ENCODE results near the gene GIPC2.
"Not testable (repeated sequence)": the region's sequence is repeated elsewhere in the genome, so short reads cannot be mapped to it uniquely, and the experiment has no call there.

GIPC2 gene, protein sequence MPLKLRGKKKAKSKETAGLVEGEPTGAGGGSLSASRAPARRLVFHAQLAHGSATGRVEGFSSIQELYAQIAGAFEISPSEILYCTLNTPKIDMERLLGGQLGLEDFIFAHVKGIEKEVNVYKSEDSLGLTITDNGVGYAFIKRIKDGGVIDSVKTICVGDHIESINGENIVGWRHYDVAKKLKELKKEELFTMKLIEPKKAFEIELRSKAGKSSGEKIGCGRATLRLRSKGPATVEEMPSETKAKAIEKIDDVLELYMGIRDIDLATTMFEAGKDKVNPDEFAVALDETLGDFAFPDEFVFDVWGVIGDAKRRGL

DNA sequence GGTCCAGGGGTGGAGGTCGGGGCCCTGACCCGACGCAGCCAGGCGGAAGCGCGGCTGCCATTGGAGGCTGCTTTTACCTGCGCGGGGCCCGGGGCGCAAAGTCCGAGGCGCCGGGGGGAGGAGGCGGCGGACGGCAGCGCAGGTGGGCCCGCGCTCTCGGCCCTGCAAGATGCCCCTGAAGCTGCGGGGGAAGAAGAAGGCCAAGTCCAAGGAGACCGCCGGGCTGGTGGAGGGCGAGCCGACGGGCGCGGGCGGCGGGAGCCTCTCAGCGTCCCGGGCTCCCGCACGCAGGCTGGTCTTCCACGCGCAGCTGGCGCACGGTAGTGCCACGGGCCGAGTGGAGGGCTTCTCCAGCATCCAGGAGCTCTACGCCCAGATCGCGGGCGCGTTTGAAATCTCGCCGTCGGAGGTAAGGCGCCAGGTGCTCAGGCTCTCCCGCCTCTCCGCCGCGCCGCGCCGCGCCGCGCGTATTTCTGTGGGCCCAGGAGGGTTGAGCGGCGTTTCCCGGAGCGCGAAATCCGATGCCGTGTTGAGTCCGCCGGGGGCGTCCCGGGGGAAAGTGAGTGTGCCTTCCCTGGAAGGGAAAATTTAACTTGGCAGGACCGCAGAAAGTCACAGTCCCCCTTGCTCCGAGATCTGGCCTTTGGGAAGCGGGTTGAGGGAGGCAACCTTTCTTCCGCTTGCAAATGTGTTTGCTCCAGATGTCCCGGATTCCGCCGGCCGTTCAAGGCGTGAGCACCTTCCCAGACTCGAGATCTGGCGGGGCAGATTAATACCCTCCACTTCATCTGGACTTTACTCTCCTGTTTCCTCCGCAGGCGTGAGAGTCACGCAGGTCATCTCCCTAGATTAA lies at the start of gene GIPC2:
Gene GIPC2, plus strand, starts transcription at position 41 of the 853 bp plus-strand sequence. Its CDS starts 129 bp downstream, at position 170.
- peak; percentile 55 for DNase-seq (ENCODE audit: low read depth, low spot score)

DNA sequence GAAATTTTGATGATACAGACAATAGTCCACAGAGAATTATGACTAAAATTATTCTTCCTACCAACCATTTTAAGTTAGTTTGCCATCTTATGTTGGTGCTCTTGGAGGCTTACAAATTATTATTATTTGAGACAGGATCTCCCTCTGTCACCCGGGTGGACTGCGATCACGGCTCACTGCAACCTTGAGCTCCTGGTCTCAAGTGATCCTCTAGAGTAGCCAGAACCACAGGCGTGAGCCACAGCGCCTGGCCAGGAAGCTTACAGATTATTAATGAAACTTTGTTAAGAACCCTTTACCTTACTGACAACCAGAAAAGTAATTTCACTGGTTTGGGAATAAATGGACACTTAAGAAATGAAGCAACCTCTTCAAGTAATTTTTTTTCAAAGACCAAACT lies 49.0 kb upstream of the GIPC2 start:
- no peak for DNase-seq (ENCODE audit: low read depth, low spot score)

DNA sequence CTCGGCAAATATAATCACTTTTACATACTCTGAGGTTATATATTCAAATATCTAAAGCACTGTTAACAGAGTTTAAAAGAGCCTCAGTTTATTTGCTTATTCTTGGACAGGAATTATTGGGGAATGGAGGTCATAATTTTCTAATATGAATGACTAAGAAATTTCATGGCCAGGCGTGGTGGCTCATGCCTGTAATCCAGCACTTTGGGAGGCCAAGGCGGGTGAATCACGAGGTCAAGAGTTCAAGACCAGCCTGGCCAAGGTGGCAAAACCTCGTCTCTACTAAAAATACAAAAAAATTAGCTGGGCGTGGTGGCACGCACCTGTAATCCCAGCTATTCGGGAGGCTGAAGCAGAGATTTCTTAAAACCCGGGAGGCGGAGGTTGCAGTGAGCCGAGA lies 45.2 kb upstream of the GIPC2 start:
- not testable (repeated sequence) for DNase-seq (ENCODE audit: low read depth, low spot score)

DNA sequence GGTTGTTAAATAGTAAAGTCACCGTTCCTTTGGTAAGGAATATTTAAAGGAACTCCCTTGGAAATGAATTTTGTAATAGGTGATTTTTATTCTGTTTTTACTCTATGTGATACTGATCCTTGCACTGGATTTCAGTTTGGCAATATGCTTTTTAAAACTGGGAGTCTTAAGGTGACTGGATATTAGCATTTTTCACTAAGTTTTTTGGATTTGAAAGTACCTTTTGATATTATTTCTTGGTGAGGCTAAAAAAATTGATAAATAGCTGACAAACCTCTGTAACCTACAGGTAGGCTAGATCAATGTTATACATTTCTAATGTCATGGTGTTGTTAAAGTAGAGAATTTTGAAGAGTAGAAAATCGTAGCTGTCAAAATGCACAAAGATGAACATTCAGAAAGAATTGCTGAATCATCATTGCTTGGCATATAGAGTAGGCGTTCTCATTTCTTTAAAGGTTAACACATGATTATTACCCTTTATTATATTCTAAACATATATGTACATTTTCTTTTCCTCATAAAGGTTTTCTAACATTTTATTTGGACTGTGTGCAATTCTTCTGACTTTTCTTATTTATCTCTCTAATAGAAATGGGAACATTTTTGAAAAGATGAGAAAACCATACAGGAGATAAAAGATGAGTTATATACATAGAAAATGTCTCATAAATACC lies 42.6 kb upstream of the GIPC2 start:
- DNase-seq (ENCODE audit: low read depth, low spot score) = no peak

DNA sequence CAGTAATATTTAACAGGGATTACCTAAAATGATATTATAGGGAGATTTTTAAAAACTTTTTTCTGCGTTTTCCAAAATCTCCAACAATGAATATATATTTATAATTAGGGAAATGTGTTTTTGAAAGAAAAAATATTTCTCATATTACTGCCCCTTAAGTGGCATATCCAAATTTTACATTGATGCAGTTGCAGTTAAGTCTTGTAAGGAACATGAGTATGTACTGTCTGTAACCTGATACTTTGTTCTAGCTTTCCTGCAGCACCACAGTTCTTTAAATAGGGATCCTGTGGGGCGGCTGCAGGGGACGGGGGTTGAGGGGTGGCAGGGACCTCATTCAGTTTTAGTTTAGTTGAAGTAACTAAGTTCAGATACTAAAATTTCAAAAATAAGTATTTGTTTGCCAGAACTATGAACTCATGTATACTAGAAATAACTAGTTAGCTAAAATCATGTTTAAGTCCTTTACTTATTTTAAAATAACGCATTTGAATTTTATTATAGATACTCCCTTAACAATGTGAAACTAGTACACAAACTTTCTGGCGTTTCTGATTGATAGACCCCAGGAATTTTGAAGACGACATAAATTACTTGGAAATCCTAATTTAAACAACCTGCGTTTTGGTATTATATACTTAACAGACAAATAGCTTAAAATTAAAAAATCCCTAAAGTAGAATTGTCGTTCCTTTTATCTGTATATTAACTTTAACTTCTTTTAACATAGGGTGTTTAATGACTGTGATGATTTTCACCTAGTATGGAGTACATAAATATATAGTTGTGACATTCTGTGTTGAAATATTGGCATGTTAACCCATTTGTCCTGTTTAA lies 41.7 kb upstream of the GIPC2 start:
- DNase-seq (ENCODE audit: low read depth, low spot score) = peak; percentile 51

DNA sequence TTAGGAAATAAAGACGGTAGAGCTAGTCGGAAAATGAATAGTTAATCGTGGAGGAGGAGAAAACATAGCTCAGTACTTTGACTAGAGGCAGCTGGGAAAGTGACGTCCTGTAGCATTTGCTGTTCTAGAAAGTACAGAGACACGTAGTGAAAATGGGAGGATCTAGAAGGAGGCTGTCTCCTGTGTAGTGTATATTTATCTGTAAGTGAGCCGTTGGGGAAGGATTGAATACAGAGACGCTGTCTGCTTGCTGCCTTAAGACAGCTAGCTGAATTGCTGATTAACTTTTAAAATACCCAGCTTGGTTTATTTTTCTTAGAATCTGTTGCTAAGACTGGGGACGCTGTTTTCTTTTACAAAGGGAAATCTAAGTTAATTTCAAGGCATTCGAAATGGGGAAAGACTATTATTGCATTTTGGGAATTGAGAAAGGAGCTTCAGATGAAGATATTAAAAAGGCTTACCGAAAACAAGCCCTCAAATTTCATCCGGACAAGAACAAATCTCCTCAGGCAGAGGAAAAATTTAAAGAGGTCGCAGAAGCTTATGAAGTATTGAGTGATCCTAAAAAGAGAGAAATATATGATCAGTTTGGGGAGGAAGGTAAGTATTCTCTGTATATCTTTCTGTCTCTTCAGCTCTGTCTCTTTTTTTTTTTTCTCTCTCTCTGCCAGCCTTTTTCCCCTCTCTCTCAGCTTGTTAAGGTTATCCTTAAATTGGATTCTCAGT lies 40.9 kb upstream of the GIPC2 start, which contains the start of gene DNAJB4:
Gene DNAJB4, plus strand, starts transcription at position 221 of the 729 bp plus-strand sequence. Its CDS starts 172 bp downstream, at position 393.
- DNase-seq (ENCODE audit: low read depth, low spot score) = peak; percentile 50

DNA sequence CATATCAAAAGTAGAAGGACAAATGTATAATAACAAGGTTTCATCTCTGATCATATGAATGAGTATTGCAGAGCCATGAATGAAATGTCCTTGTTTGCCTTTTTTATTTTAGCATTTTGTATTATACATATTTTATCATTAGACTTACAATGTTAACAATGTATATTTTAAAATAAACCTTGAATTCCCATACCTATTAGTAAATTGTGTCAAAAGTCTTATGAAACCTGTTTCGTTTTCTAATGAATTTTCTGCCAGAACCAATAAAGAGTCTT lies 40.4 kb upstream of the GIPC2 start:
- no peak for DNase-seq (ENCODE audit: low read depth, low spot score)

DNA sequence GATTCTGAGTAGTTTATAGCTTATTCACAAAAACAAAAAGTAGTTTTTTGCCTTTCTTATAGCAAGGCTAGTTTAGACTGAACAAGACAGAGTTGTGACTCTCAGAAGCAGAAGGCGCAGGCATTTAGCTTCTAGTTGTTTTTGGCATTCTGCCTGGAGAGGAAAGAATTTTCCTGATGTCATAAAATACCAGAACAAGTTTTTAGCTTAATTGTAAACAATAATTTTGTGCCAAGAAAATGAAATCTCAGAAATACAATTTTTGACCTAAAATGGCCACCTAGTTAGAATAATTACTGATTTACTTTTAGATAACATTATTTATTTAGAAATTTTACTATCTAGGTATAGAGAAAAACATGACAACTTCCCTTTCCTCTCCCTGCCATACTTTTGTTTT lies 40.0 kb upstream of the GIPC2 start:
- DNase-seq (ENCODE audit: low read depth, low spot score) = no peak

DNA sequence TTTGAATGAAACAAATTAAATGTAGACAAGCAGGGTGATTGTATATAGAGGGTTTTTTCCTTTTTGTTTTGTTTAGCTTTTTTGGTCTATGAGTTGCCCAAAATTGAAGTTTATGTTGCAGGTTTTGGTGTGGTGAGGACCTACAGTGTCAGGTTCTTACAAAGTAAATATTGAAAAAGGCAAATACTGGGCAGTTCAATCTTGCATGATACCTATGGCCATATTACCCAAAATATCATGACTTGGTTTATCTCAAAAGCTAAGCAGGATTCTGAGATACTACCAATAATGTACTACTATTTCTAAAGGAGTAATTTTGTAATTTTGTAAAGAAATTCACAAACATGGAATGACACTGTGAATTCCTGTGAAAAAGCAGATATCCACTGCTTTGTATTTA lies 39.2 kb upstream of the GIPC2 start:
- DNase-seq (ENCODE audit: low read depth, low spot score) = no peak

DNA sequence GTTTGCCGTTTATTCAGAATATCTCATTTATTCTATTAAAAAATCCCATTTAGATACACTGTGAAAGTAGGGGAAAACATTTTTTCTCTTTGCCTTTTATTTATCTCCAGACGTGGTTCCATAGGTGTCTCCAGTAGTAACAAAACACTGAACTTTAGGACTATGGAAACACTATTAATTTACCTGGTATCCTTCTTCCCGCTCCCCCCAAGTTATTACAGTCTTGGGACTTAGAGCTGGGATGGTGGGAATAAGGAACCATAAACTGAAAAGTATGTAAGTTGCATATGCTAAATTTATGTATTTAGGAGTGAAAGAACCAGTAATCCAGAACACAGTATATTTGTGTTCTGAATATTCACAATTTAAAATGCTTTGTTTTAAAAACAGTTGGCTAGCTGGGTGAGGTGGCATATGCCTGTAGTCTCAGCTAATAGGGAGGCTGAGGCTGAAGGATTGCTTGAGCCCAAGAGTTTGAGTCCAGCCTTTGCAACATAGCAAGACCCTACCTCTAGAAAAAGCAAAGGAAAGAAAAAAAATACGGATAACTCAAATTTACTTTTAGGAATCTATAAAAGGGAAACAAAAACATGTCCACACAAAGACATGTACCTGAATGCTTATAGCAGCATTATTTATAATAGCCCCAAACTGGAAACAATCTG lies 38.0 kb upstream of the GIPC2 start:
- DNase-seq (ENCODE audit: low read depth, low spot score) = no peak

DNA sequence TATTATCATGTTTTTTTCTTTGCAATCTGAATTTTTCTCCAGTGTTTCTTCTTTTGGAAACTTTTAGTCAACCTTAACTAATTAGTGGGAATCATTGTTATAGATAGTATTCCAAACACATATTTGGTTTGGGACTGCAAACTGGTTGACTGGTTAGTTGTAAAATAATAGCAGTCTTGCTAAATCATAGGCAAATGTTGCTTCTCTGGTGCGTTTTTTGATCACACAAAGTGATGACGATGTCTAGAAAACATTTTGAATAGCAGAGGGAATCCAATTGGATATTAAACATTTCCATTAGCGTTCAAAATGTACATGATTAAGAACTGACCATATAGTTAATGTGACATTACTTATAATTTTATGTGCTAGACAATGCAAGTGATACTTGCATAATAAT lies 36.5 kb upstream of the GIPC2 start:
- no peak for DNase-seq (ENCODE audit: low read depth, low spot score)

DNA sequence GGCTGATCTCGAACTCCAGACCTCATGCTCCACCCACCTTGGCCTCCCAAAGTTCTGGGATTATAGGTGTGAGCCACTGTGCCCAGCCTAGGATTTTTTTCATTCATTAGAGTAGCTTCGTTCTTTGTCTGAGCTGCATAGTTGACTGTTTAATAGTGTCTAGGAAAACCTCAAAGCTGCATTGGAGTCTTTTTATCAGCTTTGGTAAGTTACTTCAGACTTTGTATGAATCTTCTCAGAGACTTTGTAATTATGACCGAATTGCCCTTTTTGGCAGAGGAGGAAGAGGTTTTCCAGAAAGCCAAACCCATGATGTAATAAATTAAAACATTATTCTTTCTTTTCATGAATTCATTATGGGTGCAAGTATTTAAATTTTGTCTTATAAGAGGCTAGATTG lies 35.9 kb upstream of the GIPC2 start:
- no peak for DNase-seq (ENCODE audit: low read depth, low spot score)

DNA sequence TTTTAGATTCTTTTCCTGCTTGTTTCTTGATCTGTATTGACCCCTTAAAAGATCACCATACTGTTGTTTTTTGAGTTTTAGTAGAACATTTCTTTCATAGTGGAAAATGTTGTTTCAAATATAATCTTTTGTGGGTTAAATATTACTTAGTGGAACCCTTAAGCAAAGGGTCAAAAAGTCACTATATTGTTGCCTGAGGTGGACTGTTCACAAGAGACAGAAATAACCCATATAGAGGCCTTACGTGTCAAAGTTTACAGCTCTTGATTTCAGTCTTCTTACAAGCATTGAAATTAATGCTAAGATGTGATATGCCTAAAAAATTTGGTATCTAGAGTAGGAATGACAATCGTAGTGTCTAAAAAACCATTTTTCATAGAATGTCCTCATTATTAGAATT lies 34.7 kb upstream of the GIPC2 start:
- no peak for DNase-seq (ENCODE audit: low read depth, low spot score)

DNA sequence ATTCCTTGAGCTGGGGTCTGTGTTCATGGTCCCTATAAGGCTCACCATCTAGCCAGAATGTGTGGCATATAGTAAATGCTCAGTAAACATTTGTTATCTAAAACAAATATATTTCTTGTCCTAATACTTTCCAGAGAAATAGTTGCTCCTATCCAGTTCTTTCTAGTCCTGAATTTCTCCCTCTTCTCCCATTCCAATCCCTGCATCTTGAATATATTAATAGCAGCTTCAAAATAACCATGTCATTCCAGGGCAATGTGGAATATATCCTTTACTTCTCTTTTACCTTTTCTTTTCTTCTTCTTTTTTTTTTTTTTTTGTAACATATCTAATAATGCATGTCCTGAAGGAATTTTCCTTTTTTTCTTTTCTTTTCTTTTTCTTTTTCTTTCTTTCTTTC lies 30.6 kb upstream of the GIPC2 start:
- DNase-seq (ENCODE audit: low read depth, low spot score) = no peak

DNA sequence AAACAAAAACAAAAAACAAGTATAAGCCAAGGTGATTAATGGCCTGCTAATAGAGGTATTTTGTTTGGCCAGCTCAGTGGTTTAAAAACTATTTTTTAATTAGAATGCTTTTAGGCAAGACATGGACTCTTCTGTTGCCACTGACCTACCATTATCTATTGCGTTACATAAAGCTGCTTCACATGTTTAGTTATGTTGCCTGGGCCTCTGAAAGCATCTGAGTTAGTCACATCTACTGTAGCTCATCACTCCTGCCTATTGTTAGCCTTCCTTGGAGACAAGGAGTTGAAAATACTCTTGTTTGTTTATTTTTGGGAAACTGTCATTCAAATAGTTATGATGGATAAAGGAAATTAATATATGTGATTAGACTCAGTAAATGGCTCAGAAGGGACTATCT lies 26.7 kb upstream of the GIPC2 start:
- DNase-seq (ENCODE audit: low read depth, low spot score) = no peak

DNA sequence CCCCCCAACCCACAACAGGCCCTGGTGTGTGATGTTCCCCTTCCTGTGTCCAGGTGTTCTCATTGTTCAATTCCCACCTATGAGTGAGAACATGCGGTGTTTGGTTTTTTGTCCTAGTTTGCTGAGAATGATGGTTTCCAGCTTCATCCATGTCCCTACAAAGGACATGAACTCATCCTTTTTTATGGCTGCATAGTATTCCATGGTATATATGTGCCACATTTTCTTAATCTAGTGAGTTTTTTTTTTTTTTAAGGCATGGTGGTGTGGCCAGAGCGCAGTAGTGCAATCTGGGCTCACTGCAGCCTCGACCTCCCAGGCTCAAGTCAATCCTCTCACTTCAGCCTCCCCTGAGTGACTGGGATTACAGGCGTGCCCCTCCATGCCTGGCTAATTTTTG lies 24.6 kb upstream of the GIPC2 start:
- DNase-seq (ENCODE audit: low read depth, low spot score) = not testable (repeated sequence)

DNA sequence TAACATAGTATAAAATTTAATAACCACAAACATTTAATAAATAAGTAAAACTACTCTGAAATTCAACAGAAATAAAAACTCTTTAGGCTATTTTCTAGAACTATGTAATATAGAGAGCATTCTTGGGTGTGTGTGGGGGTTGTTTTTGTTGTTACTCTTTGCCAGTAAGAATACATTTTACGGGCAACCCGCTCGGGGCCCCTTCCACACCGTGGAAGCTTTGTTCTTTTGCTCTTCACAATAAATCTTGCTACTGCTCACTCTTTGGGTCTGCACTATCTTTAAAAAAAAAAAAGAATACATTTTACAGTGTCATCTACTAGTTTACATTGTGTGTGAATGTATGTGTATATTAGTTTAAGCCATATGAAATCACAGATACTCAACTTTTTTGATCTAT lies 16.0 kb upstream of the GIPC2 start:
- DNase-seq (ENCODE audit: low read depth, low spot score) = no peak

DNA sequence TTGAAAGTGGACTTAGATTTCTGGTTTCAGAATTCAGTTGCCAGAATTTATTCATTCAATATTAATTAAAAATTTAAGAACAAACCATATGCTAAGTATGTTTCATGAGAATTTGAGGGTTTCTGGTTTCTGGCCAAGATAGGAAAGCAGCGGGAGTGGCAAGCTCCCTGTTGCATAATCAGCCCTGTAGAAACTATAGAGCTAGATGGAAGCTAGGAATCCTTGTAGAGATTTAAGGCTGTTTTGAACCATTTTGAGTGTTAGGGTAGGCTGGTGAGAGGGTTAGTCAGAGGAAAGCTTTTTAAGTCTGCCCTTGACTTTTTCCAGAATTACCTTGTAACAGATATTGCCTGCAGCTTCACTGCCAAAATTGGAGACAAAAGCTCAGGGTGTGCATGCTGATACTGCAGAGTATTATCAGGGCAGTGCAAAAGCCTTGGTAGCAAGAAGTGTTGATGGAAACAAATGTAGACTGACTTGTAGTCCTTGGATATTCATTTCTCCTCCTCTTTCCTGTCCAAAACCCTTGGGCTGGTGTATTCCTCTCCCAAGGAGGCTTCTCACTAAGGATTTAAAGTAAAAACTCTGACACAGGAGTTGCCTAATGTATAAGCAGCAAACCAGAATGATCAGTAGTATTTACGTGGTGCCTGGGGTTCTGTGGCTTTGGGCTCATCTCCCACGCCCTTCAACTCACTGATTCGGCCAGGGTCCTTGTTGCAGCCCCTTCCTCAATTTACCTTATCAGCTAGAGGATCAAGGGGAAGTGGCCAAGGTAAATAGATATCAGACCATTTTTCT lies 12.6 kb upstream of the GIPC2 start:
- DNase-seq (ENCODE audit: low read depth, low spot score) = no peak

DNA sequence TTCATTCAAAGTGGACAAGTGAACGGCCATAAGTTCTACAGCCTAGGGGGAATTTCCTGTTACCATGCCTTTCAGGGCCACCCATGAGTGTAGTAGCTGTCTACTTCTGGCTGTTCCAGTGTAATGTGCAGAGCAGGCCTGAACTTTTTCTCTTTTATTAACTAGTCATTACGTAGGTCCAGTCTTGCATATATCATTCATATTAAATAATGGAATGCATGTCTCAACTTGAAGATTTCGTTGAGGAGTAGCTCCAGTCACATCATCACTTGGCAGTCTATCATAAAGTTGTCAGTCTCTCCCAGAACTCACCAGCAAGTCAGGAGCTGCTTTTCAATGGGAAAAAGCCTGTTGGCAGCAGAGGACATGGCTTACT lies 12.0 kb upstream of the GIPC2 start:
- DNase-seq (ENCODE audit: low read depth, low spot score) = no peak

DNA sequence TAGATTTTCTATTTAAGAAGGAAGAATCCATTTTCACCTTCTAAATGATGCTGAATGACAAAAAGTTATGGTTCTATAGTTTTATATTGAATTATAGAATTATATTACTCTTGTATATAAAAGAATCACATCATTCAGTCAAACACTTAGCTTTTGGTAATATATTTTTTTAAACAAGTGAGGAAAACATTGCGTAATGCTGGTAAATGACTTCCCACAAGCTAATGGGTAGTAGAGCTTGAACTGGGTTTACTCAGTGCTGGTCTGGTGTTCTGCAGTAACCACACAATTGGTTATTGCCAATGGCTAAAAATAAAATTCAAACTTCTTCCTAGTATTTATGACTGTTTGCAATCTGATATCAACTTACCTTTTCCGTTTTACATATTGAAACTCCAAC lies 10.6 kb upstream of the GIPC2 start:
- no peak for DNase-seq (ENCODE audit: low read depth, low spot score)

All from ELF-1 (cell line).